Hepatocyte (in vitro differentiated cells): ENCODE results near the gene LHX4.

Experiments used
- CTCF ChIP-seq: fragments of 200-600 bp; sonication (generic); IDR thresholded peaks from 2 replicates; pipeline ENCODE4 v1.5.1; 2016; ENCODE audit warnings: antibody characterized with exemption, mild to moderate bottlenecking; ENCODE audit not compliant: poor library complexity
- EZH2 ChIP-seq: fragments of 200-600 bp; sonication (generic); IDR thresholded peaks from 2 replicates; pipeline ENCODE4 v1.6.1; 2016; ENCODE audit warnings: antibody characterized with exemption, mild to moderate bottlenecking, borderline replicate concordance
- EZH2phosphoT487 ChIP-seq: fragments of 200-600 bp; sonication (generic); IDR thresholded peaks from one replicate; pipeline ENCODE4 v1.6.1; 2018; ENCODE audit warnings: antibody characterized with exemption, mild to moderate bottlenecking, low read depth, moderate library complexity; ENCODE audit not compliant: unreplicated experiment, severe bottlenecking

DNA sequence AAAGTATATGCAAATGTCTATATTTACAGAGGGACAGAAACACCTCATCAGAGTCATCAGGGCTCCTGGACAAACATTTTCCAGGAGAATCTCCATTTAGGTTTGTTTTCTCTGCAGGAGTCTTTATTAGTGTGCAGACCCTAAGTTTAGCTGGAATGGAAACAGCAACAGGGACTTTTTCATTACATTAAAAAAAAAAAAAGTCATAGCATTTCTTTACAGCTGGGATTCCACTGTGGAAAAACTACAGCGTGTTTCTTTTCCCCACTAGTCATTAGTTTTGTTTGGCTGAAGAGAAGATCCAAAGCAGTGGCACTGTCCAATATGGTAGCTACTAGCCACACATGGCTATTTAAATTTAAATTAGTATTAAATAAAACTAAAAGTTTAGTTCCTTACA lies 49.6 kb downstream of the LHX4 start:
- no peak for TF ChIP-seq CTCF
- TF ChIP-seq EZH2 = no peak
- no peak for TF ChIP-seq EZH2phosphoT487
